Stimulated activated CD8-positive, alpha-beta memory T cell treated with anti-CD3 and anti-CD28 coated beads, Interleukin-12 subunit alpha, Interleukin-12 subunit beta, amount 100 ng/mL, for 1 hour (primary cell): ENCODE results near the gene MED6.

Source experiments
- DNase-seq: peaks from one replicate; pipeline ENCODE4 v3.0.0-alpha.2; 2020; ENCODE audit warnings: low read depth

The MED6 gene

GRCh38 chr14:70597731-70598130 lies 2.7 kb downstream of the MED6 start:
- no peak for DNase-seq

DNA sequence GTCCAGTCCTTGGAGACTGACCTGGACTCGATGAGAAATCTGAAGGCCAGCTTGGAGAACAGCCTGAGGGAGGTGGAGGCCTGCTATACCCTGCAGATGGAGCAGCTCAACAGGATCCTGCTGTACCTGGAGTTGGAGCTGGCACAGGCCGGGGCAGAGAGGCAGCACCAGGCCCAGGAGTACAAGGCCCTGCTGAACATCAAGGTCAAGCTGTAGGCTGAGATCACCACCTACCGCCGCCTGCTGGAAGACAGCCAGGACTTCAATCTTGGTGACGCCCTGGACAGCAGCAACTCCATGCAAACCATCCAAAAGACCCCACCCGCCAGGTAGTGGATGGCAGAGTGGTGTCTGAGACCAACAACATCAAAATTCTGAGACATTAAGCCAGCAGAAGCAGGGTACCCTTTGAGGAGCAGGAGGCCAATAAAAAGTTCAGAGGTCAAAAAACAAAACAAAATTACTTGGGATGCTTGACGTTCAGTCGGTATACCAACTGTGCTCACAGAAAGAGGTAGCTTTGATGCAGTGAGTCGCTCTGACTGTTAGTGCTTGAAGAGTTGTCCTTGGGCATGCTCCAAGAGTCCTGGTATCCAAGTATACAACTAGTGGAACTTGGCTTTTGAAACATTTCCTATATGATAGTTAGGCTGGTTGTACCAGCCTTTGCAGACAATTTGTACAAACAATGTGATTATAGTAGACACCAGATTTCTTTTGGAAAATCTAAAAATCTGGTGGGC lies 4.8 kb downstream of the MED6 start:
- no peak for DNase-seq

DNA sequence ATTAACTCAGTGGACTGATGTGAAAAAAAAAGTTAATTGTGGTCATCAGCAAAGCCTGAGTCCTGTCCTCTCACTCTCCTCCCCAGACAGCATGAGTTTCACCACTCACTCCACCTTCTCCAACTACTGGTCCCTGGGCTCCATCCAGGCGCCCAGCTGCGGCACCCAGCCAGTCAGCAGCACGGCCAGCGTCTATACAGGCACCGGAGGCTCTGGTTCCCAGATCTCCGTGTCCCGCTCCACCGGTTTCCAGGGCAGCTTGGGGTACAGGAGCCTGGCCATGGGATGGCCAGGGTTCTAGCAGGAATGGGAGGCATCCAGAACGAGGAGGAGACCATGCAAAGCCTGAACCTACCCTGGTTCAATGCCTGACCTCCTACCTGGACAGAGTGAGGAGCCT lies 6.0 kb downstream of the MED6 start:
- DNase-seq = no peak

- no peak for DNase-seq
These were observed 15.2 kb downstream of the MED6 start for GRCh38 chr14:70585231-70585630.

GRCh38 chr14:70576891-70577290 lies 23.6 kb downstream of the MED6 start:
- DNase-seq = no peak

GRCh38 chr14:70573050-70573449 lies 27.4 kb downstream of the MED6 start:
- no peak for DNase-seq

DNA sequence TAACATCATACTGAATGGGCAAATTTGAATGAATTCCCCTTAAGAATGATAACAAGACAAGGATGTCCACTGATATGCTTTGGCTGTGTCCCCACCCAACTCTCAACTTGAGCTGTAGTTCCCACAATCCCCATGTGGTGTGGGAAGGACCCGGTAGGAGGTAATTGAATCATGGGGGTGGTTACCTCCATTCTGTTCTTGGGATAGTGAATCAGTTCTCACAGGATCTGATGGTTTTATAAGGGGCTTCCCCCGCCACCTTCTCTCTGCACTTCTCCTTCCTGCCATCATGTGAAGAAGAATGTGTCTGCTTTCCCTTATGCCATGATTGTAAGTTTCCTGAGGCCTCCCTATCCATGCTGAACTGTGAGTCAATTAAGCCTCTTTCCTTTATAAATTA lies 29.3 kb downstream of the MED6 start:
- no peak for DNase-seq

DNA sequence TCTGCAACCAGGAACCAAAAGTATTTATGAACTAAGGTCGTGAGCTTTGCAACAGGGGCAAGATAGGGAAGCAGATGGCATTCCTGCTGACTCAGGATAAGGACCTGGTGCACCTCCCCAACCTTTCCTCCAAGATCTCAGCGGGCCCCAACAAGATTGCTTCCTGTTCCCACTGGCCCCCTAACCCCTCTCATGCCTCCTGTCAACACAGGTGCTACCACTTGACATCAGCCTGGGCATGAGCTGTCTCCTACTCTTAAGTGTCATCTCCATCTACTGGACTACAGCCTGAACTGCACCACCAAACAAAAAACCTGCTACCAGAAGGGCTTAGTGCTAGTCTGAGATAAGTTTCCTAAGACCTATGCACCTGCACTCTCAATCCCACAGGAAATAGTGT lies 32.7 kb downstream of the MED6 start:
- DNase-seq = no peak

- no peak for DNase-seq
These were observed 36.6 kb downstream of the MED6 start for GRCh38 chr14:70563869-70564268.

DNA sequence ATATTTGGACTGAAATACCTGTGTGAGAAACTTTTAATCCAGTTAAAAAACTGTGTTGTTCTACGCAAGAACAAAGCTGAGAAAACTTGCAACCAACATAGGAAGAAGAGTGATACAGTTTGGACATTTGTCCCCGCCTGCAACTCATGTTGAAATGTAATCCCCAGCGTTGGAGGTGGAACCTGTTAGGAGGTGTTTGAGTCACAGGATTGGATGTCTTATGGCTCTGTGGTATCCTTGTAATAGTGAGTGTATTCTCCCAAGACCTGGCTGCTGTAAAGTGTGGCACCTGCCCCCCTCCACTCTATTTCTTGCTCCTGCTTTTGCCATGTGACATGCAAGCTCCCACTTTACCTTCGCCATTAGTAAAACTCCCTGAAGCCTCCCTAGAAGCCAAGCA lies 37.0 kb downstream of the MED6 start:
- no peak for DNase-seq

DNA sequence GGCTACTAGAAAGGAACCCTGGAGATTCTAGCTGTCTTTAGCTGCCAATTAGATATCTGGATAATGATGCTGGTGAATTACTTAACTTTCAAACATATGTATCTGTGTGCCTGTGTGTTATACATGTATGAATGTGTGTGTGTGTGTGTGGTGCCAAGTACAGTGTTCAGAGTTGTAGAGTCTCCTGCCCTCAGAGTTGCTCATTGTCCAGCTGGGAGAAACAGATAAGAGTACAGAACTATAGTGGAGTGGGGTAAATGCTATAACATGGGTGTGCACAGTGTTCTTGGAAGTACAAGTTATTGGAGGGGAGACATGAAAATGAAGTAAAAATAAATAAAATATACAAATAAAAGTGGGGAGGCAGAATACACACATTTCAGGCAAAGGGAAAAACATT lies 42.1 kb downstream of the MED6 start:
- DNase-seq = no peak

- no peak for DNase-seq
These were observed 44.6 kb downstream of the MED6 start for GRCh38 chr14:70555890-70556289.

GRCh38 chr14:70538087-70538486 lies 62.4 kb downstream of the MED6 start:
- DNase-seq = no peak

DNA sequence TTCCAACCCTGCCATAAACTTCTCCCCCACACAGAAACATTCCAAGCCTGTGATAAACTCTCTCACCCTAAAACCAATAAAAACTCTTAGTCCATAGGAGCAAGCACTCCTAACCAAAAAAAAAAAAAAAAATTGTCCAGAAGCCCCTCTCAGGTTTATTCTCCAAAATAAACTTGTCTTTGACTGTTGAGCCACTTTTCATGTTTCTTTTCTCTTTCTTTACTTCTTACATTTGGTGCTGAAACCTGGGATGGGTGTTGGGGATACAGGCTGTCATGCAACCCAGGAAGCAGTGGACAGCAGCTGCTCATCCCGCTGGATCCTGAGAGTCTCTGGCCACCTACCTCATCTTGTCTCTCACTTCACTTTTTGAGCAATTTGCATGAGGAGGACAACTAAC lies 63.6 kb downstream of the MED6 start:
- DNase-seq = no peak

DNA sequence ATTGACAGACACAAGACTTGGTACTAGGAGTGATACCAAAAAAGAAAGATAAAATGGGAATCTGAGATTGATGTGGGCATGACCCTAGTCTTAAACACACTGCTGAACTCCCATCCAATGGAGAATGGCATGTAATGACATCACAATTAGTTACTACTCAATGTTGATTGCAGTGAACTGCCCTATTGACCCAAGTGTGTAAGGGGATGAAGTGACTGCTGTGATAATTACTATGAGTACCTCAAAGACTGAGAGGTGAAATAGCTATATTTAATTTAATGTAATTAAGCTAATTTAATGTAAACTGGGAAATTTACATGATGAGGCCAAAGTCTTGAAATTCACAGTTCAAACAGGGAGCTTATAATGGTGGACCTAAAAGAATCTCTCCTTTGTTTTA lies 65.6 kb downstream of the MED6 start, which contains the start of gene ADAM20:
ADAM20 (minus strand) TSS at position 101 of the 400 bp plus-strand sequence. CDS start 10,247 bp downstream, outside the sequence.
- no peak for DNase-seq
